D721Med (cell line): ENCODE measurements around the gene DLG5.

Experiments
- DNase-seq: peaks from one replicate; pipeline ENCODE4 v3.0.0; 2011; ENCODE audit warnings: low spot score; ENCODE audit not compliant: insufficient read length
- FAIRE-seq: peaks from 2 replicates; lab custom pipeline; 2011; peaks lifted over from hg19 to GRCh38; lab: Jason Lieb, UNC
- TF ChIP-seq, protein P1 (sequence below): IDR thresholded peaks from 2 replicates; pipeline ENCODE4 v1.5.1; 2012; ENCODE audit warnings: mild to moderate bottlenecking, control low read depth; ENCODE audit not compliant: insufficient read depth; ENCODE audit errors: missing control alignments

DLG5 gene

GRCh38 chr10:77936697-77937567, 10.4 kb upstream of the DLG5 start:
- FAIRE-seq: no peak
- TF ChIP-seq, protein P1, sequence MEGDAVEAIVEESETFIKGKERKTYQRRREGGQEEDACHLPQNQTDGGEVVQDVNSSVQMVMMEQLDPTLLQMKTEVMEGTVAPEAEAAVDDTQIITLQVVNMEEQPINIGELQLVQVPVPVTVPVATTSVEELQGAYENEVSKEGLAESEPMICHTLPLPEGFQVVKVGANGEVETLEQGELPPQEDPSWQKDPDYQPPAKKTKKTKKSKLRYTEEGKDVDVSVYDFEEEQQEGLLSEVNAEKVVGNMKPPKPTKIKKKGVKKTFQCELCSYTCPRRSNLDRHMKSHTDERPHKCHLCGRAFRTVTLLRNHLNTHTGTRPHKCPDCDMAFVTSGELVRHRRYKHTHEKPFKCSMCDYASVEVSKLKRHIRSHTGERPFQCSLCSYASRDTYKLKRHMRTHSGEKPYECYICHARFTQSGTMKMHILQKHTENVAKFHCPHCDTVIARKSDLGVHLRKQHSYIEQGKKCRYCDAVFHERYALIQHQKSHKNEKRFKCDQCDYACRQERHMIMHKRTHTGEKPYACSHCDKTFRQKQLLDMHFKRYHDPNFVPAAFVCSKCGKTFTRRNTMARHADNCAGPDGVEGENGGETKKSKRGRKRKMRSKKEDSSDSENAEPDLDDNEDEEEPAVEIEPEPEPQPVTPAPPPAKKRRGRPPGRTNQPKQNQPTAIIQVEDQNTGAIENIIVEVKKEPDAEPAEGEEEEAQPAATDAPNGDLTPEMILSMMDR: no peak
- no peak for DNase-seq

- TF ChIP-seq, protein P1: no peak
- DNase-seq (no peak), FAIRE-seq (no peak)
Measured at GRCh38 chr10:77932016-77932715, 5.6 kb upstream of the DLG5 start.

DNA sequence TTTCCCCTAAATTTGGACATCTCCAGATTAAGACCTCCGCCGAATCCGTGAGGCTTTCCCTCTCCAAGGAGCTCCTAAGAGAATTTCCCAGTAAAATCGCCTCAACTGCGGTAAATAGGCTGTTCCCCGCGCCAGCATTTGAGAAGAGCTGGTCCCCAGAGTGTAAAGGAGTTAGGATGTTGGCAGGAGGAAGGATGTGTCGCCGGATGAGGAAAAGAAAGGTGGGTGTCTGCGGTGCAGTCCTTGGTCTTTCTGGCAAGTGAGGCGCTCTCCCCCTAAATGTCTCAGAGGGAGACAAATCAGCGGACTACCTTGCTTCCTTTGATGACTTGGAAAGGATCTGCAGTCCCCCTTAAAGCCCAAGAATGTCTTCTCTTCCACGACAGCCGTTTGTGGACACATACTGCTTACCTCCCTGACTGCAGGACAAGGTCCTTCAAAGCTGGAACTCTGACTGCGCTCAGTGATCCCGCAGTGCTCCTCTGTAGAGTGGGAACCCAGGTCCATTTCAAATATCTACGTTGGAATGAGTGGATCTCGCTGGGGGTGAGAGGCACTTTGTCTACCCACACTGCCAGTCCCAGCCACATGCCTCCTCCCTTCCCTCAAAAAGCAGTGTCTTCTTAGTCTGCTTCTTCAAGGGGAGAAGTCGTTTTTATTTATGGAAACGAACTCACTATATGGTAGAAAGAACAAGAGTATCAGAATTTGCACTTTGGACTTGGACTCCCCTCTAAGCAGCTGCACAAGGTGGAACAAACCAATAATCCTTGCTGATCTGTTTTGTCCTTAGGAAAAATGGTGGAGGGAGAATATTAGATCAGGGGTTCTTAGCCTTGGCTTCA, 1.1 kb upstream of the DLG5 start:
- FAIRE-seq (no peak), DNase-seq (no peak)
- TF ChIP-seq, protein P1: no peak

DNA sequence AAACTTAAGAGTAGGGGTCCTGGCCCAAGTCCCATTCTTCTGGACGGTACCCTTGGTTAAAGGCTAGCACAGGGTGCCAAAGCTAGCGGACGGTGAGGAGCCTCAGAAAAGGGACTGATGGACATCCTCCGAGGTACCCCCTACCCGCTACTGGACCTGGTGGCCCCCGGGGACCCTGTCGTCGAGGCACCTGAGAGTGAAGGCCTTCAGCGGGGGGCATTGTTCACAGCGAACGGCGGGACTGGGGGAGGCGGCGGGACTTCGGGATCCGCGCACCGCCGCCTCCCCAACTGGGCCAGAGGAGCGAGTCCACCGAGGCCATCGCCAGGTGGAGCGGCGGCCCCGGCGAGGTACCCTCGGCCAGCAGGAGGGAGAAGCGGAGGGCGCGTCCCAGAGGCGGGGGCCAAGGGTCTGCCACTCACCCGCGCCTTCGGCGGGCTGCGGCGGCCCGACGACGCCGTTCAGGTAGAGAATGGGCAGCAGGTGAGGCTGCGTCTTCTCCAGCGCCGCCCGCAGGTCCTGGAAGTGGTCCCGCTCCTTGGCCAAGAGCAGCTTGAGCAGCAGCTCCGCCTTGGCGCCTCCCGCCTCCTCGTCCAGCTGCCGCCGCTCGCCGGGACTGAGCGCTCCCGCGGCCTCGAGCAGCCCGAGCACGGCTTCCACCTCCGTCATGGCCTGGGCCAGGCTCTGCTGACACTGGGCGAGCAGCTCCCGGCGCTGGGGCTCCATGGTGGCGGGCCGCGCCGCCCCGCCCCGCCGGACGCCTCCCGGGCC, 575 bp downstream of the DLG5 start:
- TF ChIP-seq, protein P1: no peak
- FAIRE-seq (no peak), DNase-seq (no peak)

GRCh38 chr10:77925410-77925794, 1.2 kb downstream of the DLG5 start:
- TF ChIP-seq, protein P1: no peak
- DNase-seq: no peak
- FAIRE-seq: no peak

DNA sequence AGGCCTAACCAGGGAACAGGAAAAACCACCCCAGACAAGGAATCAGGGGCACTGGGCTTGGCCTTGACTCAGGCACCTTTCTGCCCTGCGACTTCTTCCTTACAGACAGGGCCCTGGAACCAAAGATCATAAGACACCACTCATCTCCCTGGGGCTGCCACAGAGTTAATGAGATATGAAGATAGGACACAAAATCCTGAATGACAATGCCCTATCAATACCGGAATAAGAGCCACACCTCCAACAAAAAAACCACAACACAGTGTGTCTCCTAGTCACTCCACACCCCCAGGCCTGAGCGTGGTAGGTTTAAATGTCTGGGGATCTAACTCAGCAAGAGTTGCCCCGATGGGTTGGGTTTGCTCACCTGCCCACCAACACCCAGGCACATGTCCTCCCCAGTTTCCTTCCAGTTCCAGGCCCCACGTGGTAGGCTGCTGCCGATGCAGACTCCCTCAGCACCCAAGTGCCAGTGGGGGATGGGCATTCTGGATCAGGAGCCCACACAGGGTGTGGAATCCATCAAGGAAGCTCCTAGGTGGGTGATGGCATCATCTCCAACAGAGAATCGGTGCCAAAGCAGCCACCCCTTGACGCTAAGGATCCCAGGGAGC, 3.9 kb downstream of the DLG5 start:
- FAIRE-seq (no peak), DNase-seq (no peak)
- TF ChIP-seq, protein P1: no peak
